ENCODE data around the gene ZNF407. TPM values are rescaled to one million over a fixed set of nuclear protein-coding genes. Genes with fewer than 3 reads are reported as not detected.

Gene ZNF407
- total RNA-seq, 4 donors from 2014 or later = 18.1 to 29.1 (median 19.7) TPM

GRCh38 chr18:75074196-75075015 lies 476.7 kb downstream of the ZNF407 start:
- no peaks in the 10 kb centered on the region for H3K36me3 ChIP-seq
- no peaks in the 10 kb centered on the region for H3K4me1 ChIP-seq
- peaks cover 0 to 68% (median 0%) of the 10 kb centered on the region in 3 donors for H3K9me3 ChIP-seq
- ATAC-seq = no peak
- H3K4me3 ChIP-seq = no peak overlapping the region
- H3K27ac ChIP-seq = no peak overlapping the region
- 84 to 96% methylated on average over 5 to 7 of the region's 13 CpGs for WGBS, 2 donors (ENCODE audit: low coverage in 1 of 2)
- no peak for TF ChIP-seq POLR2A (IDR thresholded peaks at IDR 0.05)
- no peak for TF ChIP-seq CTCF (IDR thresholded peaks at IDR 0.05)
- no peak for TF ChIP-seq EP300 (IDR thresholded peaks at IDR 0.05)
- TF ChIP-seq POLR2AphosphoS5 (IDR thresholded peaks at IDR 0.05) = no peak
- no peaks in the 10 kb centered on the region for H3K27me3 ChIP-seq

- no peak overlapping the region for H3K4me3 ChIP-seq
- no peak for TF ChIP-seq EP300 (IDR thresholded peaks at IDR 0.05)
- no peak for TF ChIP-seq POLR2A (IDR thresholded peaks at IDR 0.05)
- no peak for TF ChIP-seq CTCF (IDR thresholded peaks at IDR 0.05)
- TF ChIP-seq POLR2AphosphoS5 (IDR thresholded peaks at IDR 0.05) = no peak
- no peak overlapping the region for H3K27ac ChIP-seq
- WGBS, 2 donors (ENCODE audit: low coverage in 1 of 2) = no CpG with 5 or more reads among the region's 3 CpGs
- no peak for ATAC-seq
- no peaks in the 10 kb centered on the region for H3K27me3 ChIP-seq
- H3K36me3 ChIP-seq = no peaks in the 10 kb centered on the region
- H3K9me3 ChIP-seq = peaks cover 0 to 70% (median 0%) of the 10 kb centered on the region in 3 donors
- H3K4me1 ChIP-seq = no peaks in the 10 kb centered on the region
These were observed 477.3 kb downstream of the ZNF407 start for GRCh38 chr18:75075016-75075305.

- Histone ChIP-seq H3K4me3 (no peak overlapping the region), H3K9me3 (peaks cover 0 to 65% (median 0%) of the 10 kb centered on the region in 3 donors), H3K27ac (no peak overlapping the region), H3K27me3 (no peaks in the 10 kb centered on the region), H3K36me3 (no peaks in the 10 kb centered on the region), H3K4me1 (no peaks in the 10 kb centered on the region)
- WGBS, 2 donors (ENCODE audit: low coverage in 1 of 2) = 100% methylated on average over 1 of the region's 12 CpGs; no CpG with 5 or more reads in 1 of the 2 donors
- ATAC-seq = no peak
- no peak for TF ChIP-seq POLR2A (IDR thresholded peaks at IDR 0.05)
- TF ChIP-seq POLR2AphosphoS5 (IDR thresholded peaks at IDR 0.05) = no peak
- no peak for TF ChIP-seq EP300 (IDR thresholded peaks at IDR 0.05)
- TF ChIP-seq CTCF (IDR thresholded peaks at IDR 0.05) = no peak
These were observed 477.8 kb downstream of the ZNF407 start for GRCh38 chr18:75075429-75075841.

- no peak for ATAC-seq
- WGBS, 2 donors (ENCODE audit: low coverage in 1 of 2) = 80 to 100% methylated on average over 2 to 4 of the region's 5 CpGs
These were observed 478.6 kb downstream of the ZNF407 start for GRCh38 chr18:75076286-75076685.

More at GRCh38 chr18:75076286-75076685, 478.6 kb downstream of the ZNF407 start:
- no peak overlapping the region for H3K27ac ChIP-seq
- no peaks in the 10 kb centered on the region for H3K4me1 ChIP-seq
- H3K27me3 ChIP-seq = no peaks in the 10 kb centered on the region
- no peaks in the 10 kb centered on the region for H3K36me3 ChIP-seq
- TF ChIP-seq POLR2AphosphoS5 (IDR thresholded peaks at IDR 0.05) (no peak), POLR2A (IDR thresholded peaks at IDR 0.05) (no peak), EP300 (IDR thresholded peaks at IDR 0.05) (no peak), CTCF (IDR thresholded peaks at IDR 0.05) (no peak)
- no peak overlapping the region for H3K4me3 ChIP-seq
- H3K9me3 ChIP-seq = peaks cover 0 to 57% (median 0%) of the 10 kb centered on the region in 3 donors

Measured in gastroesophageal sphincter (tissue), 4 donors.